HG02678 (cell line): ENCODE measurements around the gene SLC22A6.

ENCODE experiments used
- ATAC-seq: cut with Tn5 transposase; IDR thresholded peaks from one replicate; pipeline ENCODE4 v1.9.1; 2021; ENCODE audit warnings: mild to moderate bottlenecking, moderate library complexity; ENCODE audit not compliant: unreplicated experiment

SLC22A6 gene, protein sequence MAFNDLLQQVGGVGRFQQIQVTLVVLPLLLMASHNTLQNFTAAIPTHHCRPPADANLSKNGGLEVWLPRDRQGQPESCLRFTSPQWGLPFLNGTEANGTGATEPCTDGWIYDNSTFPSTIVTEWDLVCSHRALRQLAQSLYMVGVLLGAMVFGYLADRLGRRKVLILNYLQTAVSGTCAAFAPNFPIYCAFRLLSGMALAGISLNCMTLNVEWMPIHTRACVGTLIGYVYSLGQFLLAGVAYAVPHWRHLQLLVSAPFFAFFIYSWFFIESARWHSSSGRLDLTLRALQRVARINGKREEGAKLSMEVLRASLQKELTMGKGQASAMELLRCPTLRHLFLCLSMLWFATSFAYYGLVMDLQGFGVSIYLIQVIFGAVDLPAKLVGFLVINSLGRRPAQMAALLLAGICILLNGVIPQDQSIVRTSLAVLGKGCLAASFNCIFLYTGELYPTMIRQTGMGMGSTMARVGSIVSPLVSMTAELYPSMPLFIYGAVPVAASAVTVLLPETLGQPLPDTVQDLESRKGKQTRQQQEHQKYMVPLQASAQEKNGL

GRCh38 chr11:62984451-62984991, at the start of gene SLC22A6:
Gene SLC22A6 (minus strand): TSS chr11:62984967. CDS start chr11:62984690, 277 bp downstream.
- ATAC-seq = no peak

- no peak for ATAC-seq
Observed at GRCh38 chr11:63032457-63032856, 47.7 kb upstream of the SLC22A6 start.

GRCh38 chr11:63023841-63024648, 39.3 kb upstream of the SLC22A6 start:
- no peak for ATAC-seq

DNA sequence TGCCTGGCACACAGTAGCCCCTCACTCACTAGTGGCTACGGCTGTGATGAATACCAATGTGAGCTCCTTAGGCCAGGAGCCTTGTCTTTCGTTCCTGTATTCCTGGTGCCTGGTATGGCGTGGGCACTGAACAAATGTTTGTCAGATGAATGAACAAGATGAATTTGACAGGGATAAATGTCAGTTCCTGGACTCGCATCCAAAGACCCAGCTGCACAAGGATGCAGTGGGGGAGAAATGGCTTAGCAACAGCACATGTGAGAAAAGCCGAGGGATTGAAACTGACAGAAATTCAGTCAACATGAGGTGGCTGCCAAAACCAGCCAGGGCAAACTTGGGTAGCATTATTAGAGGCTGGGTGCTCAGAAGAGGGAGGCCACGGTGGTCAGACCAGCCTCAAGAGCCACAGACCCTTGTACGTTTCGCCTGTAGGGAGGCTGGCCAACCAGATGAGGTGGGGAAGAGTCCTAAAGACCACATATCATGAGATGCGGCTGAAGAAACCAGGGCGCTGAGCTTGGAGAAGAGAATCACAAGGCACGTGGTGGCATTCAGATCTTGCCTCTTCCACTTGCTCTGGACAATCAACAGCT, 38.6 kb upstream of the SLC22A6 start:
- no peak for ATAC-seq

DNA sequence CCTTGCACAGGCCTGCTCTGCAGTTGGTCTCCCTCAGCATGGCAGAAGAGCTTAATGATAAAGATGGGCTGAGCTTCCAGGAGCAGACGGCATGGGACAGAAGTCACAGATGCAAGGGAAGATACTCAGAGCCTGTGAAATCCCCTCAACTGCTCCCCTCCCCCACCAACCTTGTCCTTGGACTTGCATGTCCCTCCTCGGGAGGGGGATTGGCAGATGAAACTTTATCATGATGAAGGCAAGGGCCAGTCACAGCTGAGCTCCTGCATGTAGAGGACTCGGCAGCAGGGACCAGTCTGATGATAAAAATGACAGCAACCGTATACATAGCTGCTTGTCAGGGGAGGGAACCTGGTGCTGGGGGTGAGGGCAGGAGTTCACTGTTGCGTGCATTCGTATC, 37.7 kb upstream of the SLC22A6 start:
- ATAC-seq = no peak

GRCh38 chr11:63020671-63021291, 36.0 kb upstream of the SLC22A6 start:
- ATAC-seq = no peak

- no peak for ATAC-seq
Observed at GRCh38 chr11:63019506-63019905, 34.7 kb upstream of the SLC22A6 start.

- no peak for ATAC-seq
Observed at GRCh38 chr11:63017306-63017974, 32.7 kb upstream of the SLC22A6 start.

- ATAC-seq = no peak
Observed at GRCh38 chr11:63015521-63016215, 30.9 kb upstream of the SLC22A6 start, which contains the start of gene SLC22A8. Gene SLC22A8 (minus strand): TSS chr11:63015841. CDS start chr11:63014958, 883 bp downstream.

GRCh38 chr11:63014408-63015055, 29.8 kb upstream of the SLC22A6 start:
- ATAC-seq = no peak

GRCh38 chr11:63012839-63013238, 28.1 kb upstream of the SLC22A6 start:
- ATAC-seq = no peak

GRCh38 chr11:63012430-63012829, 27.7 kb upstream of the SLC22A6 start:
- ATAC-seq = no peak

GRCh38 chr11:63010934-63011439, 26.2 kb upstream of the SLC22A6 start:
- ATAC-seq = no peak

GRCh38 chr11:63007920-63008319, 23.2 kb upstream of the SLC22A6 start:
- ATAC-seq = no peak

DNA sequence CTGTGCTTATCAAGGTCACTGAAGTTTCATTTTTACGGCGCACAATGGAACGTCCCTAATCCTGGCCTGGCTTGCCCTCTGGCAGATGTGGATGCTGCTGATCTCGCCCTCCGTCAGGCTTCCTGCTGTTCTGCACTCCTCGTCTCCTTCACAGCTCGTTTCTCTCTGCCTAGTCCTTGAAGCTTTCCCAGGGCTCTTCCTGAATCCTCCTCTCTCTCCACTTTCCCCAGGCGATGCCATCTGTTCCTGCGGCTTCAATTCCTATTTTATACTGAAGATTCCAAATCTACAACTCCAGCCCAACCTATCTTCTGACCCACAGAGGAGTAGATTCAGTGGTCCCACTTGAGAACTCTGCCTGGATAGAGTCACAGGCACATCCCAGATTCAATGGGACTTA, 16.7 kb upstream of the SLC22A6 start:
- no peak for ATAC-seq

- no peak for ATAC-seq
Observed at GRCh38 chr11:62999649-63000048, 14.9 kb upstream of the SLC22A6 start.

GRCh38 chr11:62999156-62999555, 14.4 kb upstream of the SLC22A6 start:
- no peak for ATAC-seq

DNA sequence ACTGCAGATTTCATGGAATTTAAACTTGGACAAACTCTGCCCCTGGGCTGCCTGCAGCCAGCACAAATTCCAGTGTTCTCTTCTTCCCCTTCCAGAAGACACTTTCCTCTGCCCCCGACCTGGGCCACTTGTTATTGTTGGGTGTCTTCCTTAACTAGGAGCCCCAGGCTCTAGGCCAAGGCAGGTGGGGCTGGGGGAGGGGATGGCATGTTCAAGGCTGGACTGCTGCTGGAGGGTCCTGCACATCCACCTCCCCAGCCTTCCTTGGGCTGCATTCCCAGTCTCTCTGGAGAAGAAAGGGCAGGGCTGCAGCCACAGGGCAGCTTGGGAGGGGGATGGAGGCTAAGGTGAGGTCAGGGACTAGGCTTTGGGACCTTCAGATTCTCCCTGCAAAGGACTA, 11.5 kb upstream of the SLC22A6 start:
- no peak for ATAC-seq

DNA sequence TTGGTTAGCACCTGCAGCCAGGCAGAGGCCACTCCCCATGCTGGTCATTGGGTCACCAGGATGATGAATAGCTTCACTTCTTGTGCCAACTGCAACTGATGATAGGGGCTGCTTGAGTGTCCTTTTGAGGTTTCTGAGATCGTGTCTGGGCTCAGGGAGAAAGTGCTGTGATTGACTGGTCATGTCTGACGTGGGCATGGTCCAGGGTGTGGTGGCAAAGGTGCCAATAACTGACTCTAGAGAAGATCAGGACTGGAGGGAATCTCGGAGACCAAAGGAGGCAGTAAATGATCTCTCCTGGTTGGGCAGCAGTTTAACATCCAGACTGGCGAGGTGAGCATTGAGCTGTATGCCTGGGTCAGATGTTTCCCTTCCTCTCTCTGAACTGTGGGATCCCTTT, 10.0 kb upstream of the SLC22A6 start:
- no peak for ATAC-seq
